Lung (tissue), 12 donors: ENCODE data around the gene RTN4RL2. TPM values are rescaled to one million over a fixed set of nuclear protein-coding genes. Genes with fewer than 3 reads are reported as not detected.

Experiments used
- ATAC-seq: fragments of 200-7000 bp; cut with Tn5 transposase; one replicate; pipeline ENCODE4 v1.9.1; 2020; ENCODE audit warnings: moderate number of reproducible peaks; ENCODE audit not compliant: insufficient read depth, low FRiP score
- DNase-seq, 3 donors: peaks; one replicate each; pipeline ENCODE4 v3.0.0-alpha.2; 2013 to 2017
- H3K27ac ChIP-seq, 2 donors: one replicate each; pipeline ENCODE4 v1.5.1; 2013; ENCODE audit warnings: mild to moderate bottlenecking in 2 of 2, moderate library complexity in 2 of 2, control low read depth in 1 of 2, inconsistent platforms in 1 of 2, low read depth in 1 of 2, low read length in 1 of 2
- H3K27me3 ChIP-seq, 3 donors: one replicate each; pipeline ENCODE4 v1.5.1; 2013; ENCODE audit warnings: low read length in 2 of 3; ENCODE audit not compliant: control insufficient read depth in 3 of 3, insufficient read depth in 3 of 3
- H3K36me3 ChIP-seq, 4 donors: one replicate each; pipeline ENCODE4 v1.5.1; 2013; ENCODE audit warnings: low read length in 4 of 4, mild to moderate bottlenecking in 1 of 4, moderate library complexity in 1 of 4; ENCODE audit not compliant: control insufficient read depth in 4 of 4, insufficient read depth in 4 of 4
- H3K4me1 ChIP-seq, 5 donors: one replicate each; pipeline ENCODE4 v1.5.1; 2013; ENCODE audit warnings: low read length in 5 of 5, mild to moderate bottlenecking in 2 of 5, moderate library complexity in 1 of 5; ENCODE audit not compliant: control insufficient read depth in 5 of 5, insufficient read depth in 5 of 5
- H3K4me3 ChIP-seq: one replicate; pipeline ENCODE4 v1.5.1; 2013; ENCODE audit warnings: mild to moderate bottlenecking, control low read depth, moderate library complexity
- H3K9ac ChIP-seq, 2 donors: one replicate each; pipeline ENCODE4 v1.5.1; 2013; ENCODE audit warnings: low read length in 2 of 2, control low read depth in 1 of 2; ENCODE audit not compliant: insufficient read depth in 1 of 2
- H3K9me3 ChIP-seq, 4 donors: one replicate each; pipeline ENCODE4 v1.5.1; 2013; ENCODE audit warnings: low read length in 3 of 4, mild to moderate bottlenecking in 1 of 4, moderate library complexity in 1 of 4; ENCODE audit not compliant: control insufficient read depth in 4 of 4, insufficient read depth in 3 of 4
- WGBS, 2 donors: extraction: QIAGEN DNeasy Blood & Tissue Kit; methylation state at CpG; one replicate each; pipeline ENCODE4 v1.1.7; 2013; 5-methylcytosine and 5-hydroxymethylcytosine counted together
- polyA plus RNA-seq, 2 donors: library from polyadenylated mRNA; stranded (reverse); fragments of 200-250 nt; gene quantifications; one replicate each; pipeline ENCODE4 v1.2.1, GENCODE V29; 2013
- total RNA-seq, 2 donors: library from RNA; depleted of rRNA in 1 of 2; stranded (reverse); fragments of >200 nt in 1 of 2; gene quantifications; one replicate each; pipeline ENCODE4 v1.2.1, GENCODE V29; 2014 to 2021
- TF ChIP-seq, protein P1 (sequence below): IDR thresholded peaks from 2 replicates; pipeline ENCODE4 v1.5.1; 2012; ENCODE audit warnings: mild to moderate bottlenecking; ENCODE audit errors: control extremely low read depth, extremely low read depth
- donor health status: control.
- donor health status: control.
- donor health status: Bipolar disorder and iron deficiency.
- donor health status: healthy.
- donor health status: DM: yes; HTN: yes; CAD: no.

The RTN4RL2 gene
- total and polyA plus RNA-seq, 4 donors, result 0.31 to 4.8 (median 1.6) TPM

DNA sequence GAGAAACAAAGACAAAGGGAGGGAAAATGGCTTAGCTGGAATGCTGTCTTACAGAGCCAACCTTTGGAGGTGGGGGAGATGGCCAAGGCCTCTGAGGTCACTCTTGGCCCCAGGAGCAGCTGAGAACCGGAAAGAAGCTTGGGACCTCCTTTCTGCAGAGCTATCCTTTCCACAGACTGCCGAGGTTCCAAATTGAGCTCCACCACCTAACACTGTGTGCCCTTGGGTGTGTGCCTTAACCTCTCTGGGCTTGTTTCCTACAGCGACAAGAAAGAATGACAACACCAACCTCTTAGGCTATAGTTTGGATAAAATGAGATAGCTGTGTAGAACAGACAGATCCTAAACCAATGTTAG is 23.2 kb downstream of the RTN4RL2 start:
- Histone ChIP-seq H3K27me3 (peaks cover 0 to 38% (median 23%) of the 10 kb centered on the region in 3 donors), H3K27ac (no peak overlapping the region), H3K9me3 (peaks cover 0 to 5% (median 0%) of the 10 kb centered on the region in 4 donors), H3K36me3 (peaks cover 0 to 20% (median 2%) of the 10 kb centered on the region in 4 donors), H3K4me1 (peaks cover 4 to 14% (median 8%) of the 10 kb centered on the region in 5 donors), H3K4me3 (no peak overlapping the region), H3K9ac (no peak overlapping the region)
- TF ChIP-seq, protein P1, sequence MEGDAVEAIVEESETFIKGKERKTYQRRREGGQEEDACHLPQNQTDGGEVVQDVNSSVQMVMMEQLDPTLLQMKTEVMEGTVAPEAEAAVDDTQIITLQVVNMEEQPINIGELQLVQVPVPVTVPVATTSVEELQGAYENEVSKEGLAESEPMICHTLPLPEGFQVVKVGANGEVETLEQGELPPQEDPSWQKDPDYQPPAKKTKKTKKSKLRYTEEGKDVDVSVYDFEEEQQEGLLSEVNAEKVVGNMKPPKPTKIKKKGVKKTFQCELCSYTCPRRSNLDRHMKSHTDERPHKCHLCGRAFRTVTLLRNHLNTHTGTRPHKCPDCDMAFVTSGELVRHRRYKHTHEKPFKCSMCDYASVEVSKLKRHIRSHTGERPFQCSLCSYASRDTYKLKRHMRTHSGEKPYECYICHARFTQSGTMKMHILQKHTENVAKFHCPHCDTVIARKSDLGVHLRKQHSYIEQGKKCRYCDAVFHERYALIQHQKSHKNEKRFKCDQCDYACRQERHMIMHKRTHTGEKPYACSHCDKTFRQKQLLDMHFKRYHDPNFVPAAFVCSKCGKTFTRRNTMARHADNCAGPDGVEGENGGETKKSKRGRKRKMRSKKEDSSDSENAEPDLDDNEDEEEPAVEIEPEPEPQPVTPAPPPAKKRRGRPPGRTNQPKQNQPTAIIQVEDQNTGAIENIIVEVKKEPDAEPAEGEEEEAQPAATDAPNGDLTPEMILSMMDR, result no peak
- WGBS, 2 donors, result 53 to 62% methylated on average over 3 of the region's 3 CpGs
- DNase-seq (no peak), ATAC-seq (no peak)

GRCh38 chr11:57484141-57484710 is 23.9 kb downstream of the RTN4RL2 start:
- Histone ChIP-seq H3K36me3 (peaks cover 0 to 23% (median 2%) of the 10 kb centered on the region in 4 donors), H3K27ac (no peak overlapping the region), H3K4me3 (no peak overlapping the region), H3K9me3 (peaks cover 0 to 5% (median 0%) of the 10 kb centered on the region in 4 donors), H3K4me1 (peaks cover 4 to 14% (median 8%) of the 10 kb centered on the region in 5 donors), H3K9ac (no peak overlapping the region), H3K27me3 (peaks cover 0 to 33% (median 23%) of the 10 kb centered on the region in 3 donors)
- TF ChIP-seq, protein P1, result no peak
- DNase-seq, result no peak
- 31 to 64% methylated on average over 7 of the region's 7 CpGs for WGBS, 2 donors
- no peak for ATAC-seq

DNA sequence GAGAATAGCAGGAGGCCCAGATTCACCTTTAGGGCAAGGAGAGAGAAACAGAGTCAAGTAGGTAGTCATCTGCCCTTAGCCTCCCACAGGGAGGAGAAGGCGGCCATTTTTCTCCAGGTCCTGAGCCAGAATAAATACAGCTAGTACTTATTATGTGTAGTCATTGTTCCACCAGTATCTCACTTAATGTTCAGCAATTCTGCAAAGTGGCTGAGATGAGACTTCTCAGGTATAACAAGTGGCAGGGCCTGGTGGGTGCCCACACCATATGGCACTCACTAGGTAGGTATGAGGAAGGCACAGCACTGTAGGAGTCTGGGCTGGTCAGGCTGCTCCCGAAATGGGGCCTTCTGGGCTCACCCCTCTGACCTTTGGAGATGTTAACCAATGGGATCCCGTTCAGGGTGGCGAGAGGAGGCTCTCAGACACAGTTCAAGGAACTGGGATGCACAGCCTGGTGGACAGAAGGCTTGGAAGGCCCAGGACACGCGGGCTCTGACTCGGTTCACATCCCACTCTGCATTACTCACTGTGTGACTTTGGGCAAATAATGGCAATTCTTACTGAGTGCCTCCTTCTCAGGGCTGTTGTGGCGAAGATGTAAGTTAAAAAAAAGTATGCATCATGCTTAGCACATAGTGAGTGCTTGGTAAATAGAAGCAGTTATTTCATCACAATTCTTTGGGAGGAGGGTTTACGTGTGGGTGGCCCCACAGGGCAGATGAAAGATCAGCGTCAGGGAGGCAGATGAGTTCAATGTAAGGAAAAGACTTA is 25.1 kb downstream of the RTN4RL2 start:
- no peak for DNase-seq
- WGBS, 2 donors, result 68 to 79% methylated on average over 10 of the region's 10 CpGs
- Histone ChIP-seq H3K9me3 (peaks cover 0 to 5% (median 0%) of the 10 kb centered on the region in 4 donors), H3K27me3 (peaks cover 0 to 24% (median 16%) of the 10 kb centered on the region in 3 donors), H3K36me3 (peaks cover 0 to 23% (median 2%) of the 10 kb centered on the region in 4 donors), H3K9ac (no peak overlapping the region), H3K4me3 (no peak overlapping the region), H3K27ac (no peak overlapping the region), H3K4me1 (peaks cover 4 to 14% (median 8%) of the 10 kb centered on the region in 5 donors)
- no peak for ATAC-seq
- TF ChIP-seq, protein P1, result no peak
